ENCODE data around the gene GPRIN1. TPM values are rescaled to one million over a fixed set of nuclear protein-coding genes. Genes with fewer than 3 reads are reported as not detected.

Gene GPRIN1
- total RNA-seq, 1 experiment from 2014 or later, result 8.5 TPM

GRCh38 chr5:176616511-176616910 is 6.6 kb upstream of the GPRIN1 start (continued):
- TF ChIP-seq STAT6 (CRISPR knock-in tag; conservative IDR thresholded peaks at IDR 0.05; ENCODE audit: low read depth), result no peak
- no peak for TF ChIP-seq EMX1 (CRISPR knock-in tag; IDR thresholded peaks at IDR 0.05)
- no peak for TF ChIP-seq ZBTB43 (CRISPR knock-in tag; IDR thresholded peaks at IDR 0.05)
- no peak for TF ChIP-seq ATF1 (CRISPR knock-in tag; IDR thresholded peaks at IDR 0.05)
- TF ChIP-seq NR1H2 (CRISPR knock-in tag; IDR thresholded peaks at IDR 0.05), result no peak
- no peak for TF ChIP-seq ZNF281 (CRISPR knock-in tag; IDR thresholded peaks at IDR 0.05)

GRCh38 chr5:176614805-176615478 is 5.0 kb upstream of the GPRIN1 start:
- ATAC-seq (no peak), DNase-seq (ENCODE audit: low spot score) (no peak)
- CTCF ChIA-PET, result no interaction called here
- Mint-ChIP-seq H3K4me3 (no peak overlapping the region), H3K27me3 (ENCODE audit: low read depth) (peaks cover 63% of the 10 kb centered on the region), H3K27ac (no peak overlapping the region), H3K9me3 (no peaks in the 10 kb centered on the region), H3K36me3 (no peaks in the 10 kb centered on the region), H3K4me1 (peaks cover 13% of the 10 kb centered on the region)
- POLR2A ChIA-PET, result no interaction called here
- TF ChIP-seq ZNF532 (CRISPR knock-in tag; IDR thresholded peaks at IDR 0.05; ENCODE audit: borderline replicate concordance) (no peak), ZNF121 (CRISPR knock-in tag; IDR thresholded peaks at IDR 0.05) (no peak), ZNF232 (CRISPR knock-in tag; IDR thresholded peaks at IDR 0.05) (no peak)

GRCh38 chr5:176612855-176613254 is 2.9 kb upstream of the GPRIN1 start:
- DNase-seq (ENCODE audit: low spot score) (no peak), ATAC-seq (no peak)
- ChIA-PET POLR2A (interaction anchor here (0.9 kb wide), 1 partner anchor 70 kb away, joined by 3 read pairs; no protein-coding TSS in a partner anchor), CTCF (interaction anchor here (1.0 to 2.0 kb wide), 2 partner anchors 34 to 41 kb away, joined by 4 to 5 read pairs; no protein-coding TSS in a partner anchor)
- Mint-ChIP-seq H3K4me1 (peaks cover 20% of the 10 kb centered on the region), H3K4me3 (no peak overlapping the region), H3K27me3 (ENCODE audit: low read depth) (peaks cover 58% of the 10 kb centered on the region), H3K27ac (no peak overlapping the region), H3K36me3 (no peaks in the 10 kb centered on the region), H3K9me3 (no peaks in the 10 kb centered on the region)
- no peak for TF ChIP-seq RELA (CRISPR knock-in tag; IDR thresholded peaks at IDR 0.05; ENCODE audit: borderline replicate concordance)
- TF ChIP-seq TEAD1 (CRISPR knock-in tag; IDR thresholded peaks at IDR 0.05), result no peak
- no peak for TF ChIP-seq CTCF (IDR thresholded peaks at IDR 0.05)
- no peak for TF ChIP-seq GABPB1 (CRISPR knock-in tag; IDR thresholded peaks at IDR 0.05)
- no peak for TF ChIP-seq ATF2 (CRISPR knock-in tag; IDR thresholded peaks at IDR 0.05; ENCODE audit: borderline replicate concordance, low read depth)
- no peak for TF ChIP-seq ZNF138 (CRISPR knock-in tag; conservative IDR thresholded peaks at IDR 0.05)
- no peak for TF ChIP-seq GRHL2 (CRISPR knock-in tag; IDR thresholded peaks at IDR 0.05; ENCODE audit: insufficient replicate concordance, severe bottlenecking)
- TF ChIP-seq IRF1 (CRISPR knock-in tag; IDR thresholded peaks at IDR 0.05), result no peak

Data from WTC11 (cell line).